GM12874 (cell line): ENCODE measurements around the gene C3AR1.

Experiments
- TF ChIP-seq, protein P1 (sequence below): IDR thresholded peaks from 2 replicates; pipeline ENCODE4 v1.5.1; 2011; ENCODE audit warnings: low read depth, mild to moderate bottlenecking, control low read depth, low read length, moderate library complexity; ENCODE audit not compliant: insufficient read depth

The C3AR1 gene

DNA sequence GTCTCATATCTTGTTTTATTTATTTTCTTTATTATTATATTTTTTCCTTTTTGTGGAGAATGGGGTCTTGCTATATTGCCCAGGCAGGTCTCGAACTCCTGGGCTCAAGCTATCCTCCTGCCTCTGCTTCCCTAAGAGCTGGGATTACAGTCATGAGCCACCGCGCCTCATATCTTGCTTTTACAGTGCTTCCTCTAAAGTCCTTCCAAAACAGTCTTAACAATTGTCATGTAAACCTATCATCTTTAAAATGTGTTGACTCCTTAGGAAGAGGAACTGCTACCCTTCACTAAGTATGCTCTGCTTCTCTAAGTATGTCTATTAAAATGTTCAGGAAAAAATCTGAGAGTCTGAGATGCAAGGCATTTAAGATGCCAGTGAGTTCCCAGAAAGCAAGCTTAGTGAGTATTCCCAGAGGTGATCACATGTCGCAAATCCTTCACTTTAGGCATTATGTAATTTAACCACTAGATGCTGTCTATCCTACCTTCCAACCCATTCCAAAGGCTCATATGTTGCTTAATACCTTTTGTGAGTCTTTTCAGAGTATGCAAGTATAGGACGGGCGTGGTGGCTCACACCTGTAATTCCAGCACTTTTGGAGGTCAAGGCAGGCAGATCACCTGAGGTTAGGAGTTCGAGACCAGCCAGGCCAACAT, 53.4 kb downstream of the C3AR1 start:
- TF ChIP-seq, protein P1, sequence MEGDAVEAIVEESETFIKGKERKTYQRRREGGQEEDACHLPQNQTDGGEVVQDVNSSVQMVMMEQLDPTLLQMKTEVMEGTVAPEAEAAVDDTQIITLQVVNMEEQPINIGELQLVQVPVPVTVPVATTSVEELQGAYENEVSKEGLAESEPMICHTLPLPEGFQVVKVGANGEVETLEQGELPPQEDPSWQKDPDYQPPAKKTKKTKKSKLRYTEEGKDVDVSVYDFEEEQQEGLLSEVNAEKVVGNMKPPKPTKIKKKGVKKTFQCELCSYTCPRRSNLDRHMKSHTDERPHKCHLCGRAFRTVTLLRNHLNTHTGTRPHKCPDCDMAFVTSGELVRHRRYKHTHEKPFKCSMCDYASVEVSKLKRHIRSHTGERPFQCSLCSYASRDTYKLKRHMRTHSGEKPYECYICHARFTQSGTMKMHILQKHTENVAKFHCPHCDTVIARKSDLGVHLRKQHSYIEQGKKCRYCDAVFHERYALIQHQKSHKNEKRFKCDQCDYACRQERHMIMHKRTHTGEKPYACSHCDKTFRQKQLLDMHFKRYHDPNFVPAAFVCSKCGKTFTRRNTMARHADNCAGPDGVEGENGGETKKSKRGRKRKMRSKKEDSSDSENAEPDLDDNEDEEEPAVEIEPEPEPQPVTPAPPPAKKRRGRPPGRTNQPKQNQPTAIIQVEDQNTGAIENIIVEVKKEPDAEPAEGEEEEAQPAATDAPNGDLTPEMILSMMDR = no peak

DNA sequence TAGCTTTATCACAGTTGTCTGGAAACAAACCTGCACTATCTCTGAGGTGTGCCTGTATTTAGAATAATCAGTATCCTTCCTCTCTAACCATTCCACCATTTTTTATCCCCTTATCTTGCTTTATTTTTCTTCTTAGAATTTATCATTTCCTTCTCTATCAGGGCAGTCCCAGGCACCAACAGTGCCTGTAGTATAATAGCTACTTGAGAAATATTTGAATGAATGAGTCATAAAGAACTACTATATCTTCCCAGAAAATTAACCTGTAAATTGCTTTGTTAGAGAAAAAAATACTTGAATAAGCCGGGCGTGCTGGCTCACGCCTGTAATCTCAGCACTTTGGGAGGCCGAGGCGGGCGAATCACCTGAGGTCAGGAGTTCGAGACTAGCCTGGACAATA, 54.8 kb downstream of the C3AR1 start:
- TF ChIP-seq, protein P1 = no peak
